Mucosa of rectum (tissue), 2 donors: ENCODE data around the gene KCNJ13.
"Not testable (repeated sequence)": the region's sequence is repeated elsewhere in the genome, so short reads cannot be mapped to it uniquely, and the experiment has no call there.

ENCODE experiments used
- H3K27ac ChIP-seq, 2 donors: one replicate each; pipeline ENCODE4 v1.7.0; 2013; ENCODE audit warnings: inconsistent platforms in 2 of 2, low read depth in 2 of 2, low read length in 2 of 2
- H3K27me3 ChIP-seq, 2 donors: one replicate each; pipeline ENCODE4 v1.7.0; 2013; ENCODE audit warnings: low read length in 2 of 2; ENCODE audit not compliant: control insufficient read depth in 2 of 2, insufficient read depth in 2 of 2
- H3K36me3 ChIP-seq, 2 donors: one replicate each; pipeline ENCODE4 v1.7.0; 2013; ENCODE audit warnings: low read length in 2 of 2; ENCODE audit not compliant: control insufficient read depth in 2 of 2, insufficient read depth in 2 of 2
- H3K4me1 ChIP-seq, 2 donors: one replicate each; pipeline ENCODE4 v1.7.0; 2013; ENCODE audit warnings: low read length in 2 of 2, mild to moderate bottlenecking in 1 of 2; ENCODE audit not compliant: control insufficient read depth in 2 of 2, insufficient read depth in 2 of 2
- H3K4me3 ChIP-seq, 2 donors: one replicate each; pipeline ENCODE4 v1.7.0; 2013; ENCODE audit warnings: low read length in 2 of 2
- H3K9ac ChIP-seq, 2 donors: one replicate each; pipeline ENCODE4 v1.7.0; 2013; ENCODE audit warnings: low read length in 2 of 2, low read depth in 1 of 2, mild to moderate bottlenecking in 1 of 2
- H3K9me3 ChIP-seq, 2 donors: one replicate each; pipeline ENCODE4 v1.7.0; 2013; ENCODE audit warnings: low read length in 2 of 2; ENCODE audit not compliant: control insufficient read depth in 2 of 2
- donor health status: healthy.
- donor health status: Normal muscosa, but diverticular disease.

KCNJ13 gene

DNA sequence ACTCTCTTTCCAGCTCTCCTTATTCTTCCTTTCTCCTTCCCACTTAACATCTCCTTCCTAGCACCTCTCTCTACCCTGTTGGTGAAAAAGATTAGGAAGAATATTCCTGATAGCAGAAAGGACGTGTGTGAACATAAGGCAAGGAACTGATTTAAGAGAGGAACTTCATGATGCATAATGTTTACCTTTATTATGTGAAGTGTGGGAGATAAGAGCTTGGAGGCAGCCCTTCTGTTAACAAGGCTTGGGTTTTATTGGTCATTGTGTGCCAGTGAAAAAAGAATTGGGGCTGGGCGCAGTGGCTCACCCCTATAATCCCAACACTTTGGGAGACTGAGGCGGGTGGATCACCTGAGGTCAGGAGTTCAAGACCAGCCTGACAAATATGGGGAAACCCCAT is 34.4 kb downstream of the KCNJ13 start:
- Histone ChIP-seq H3K27me3 (no peaks in the 10 kb centered on the region), H3K27ac (no peak overlapping the region), H3K4me3 (no peak overlapping the region), H3K4me1 (peaks cover 7 to 12% of the 10 kb centered on the region in 2 donors), H3K9ac (no peak overlapping the region), H3K36me3 (peaks cover under 1 to 9% of the 10 kb centered on the region in 2 donors), H3K9me3 (no peaks in the 10 kb centered on the region)

GRCh38 chr2:232741294-232741693 is 35.1 kb downstream of the KCNJ13 start:
- no peak overlapping the region for H3K27ac ChIP-seq
- no peak overlapping the region for H3K9ac ChIP-seq
- no peaks in the 10 kb centered on the region for H3K27me3 ChIP-seq
- H3K36me3 ChIP-seq, result peaks cover 3 to 9% of the 10 kb centered on the region in 2 donors
- H3K4me3 ChIP-seq, result no peak overlapping the region
- H3K9me3 ChIP-seq, result no peaks in the 10 kb centered on the region
- peaks cover 7 to 12% of the 10 kb centered on the region in 2 donors for H3K4me1 ChIP-seq

DNA sequence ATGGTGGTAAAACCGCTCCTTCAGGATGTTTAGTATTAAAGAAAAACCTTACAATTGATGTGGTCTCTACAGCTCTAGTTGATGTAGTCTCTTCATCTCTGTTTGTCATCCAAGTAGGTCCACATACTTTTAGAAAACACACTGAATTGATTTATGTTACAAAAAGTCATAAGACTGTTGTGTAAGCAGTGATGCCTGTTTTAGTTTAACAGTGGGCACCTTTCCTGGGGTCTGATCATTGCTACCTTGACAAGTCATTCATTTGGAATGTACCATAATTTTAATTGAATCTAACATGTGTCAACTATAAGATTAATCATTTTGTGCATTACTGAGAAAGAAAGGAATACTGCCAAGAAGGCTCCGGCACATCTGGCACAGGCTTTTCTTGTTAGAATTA is 44.9 kb downstream of the KCNJ13 start:
- no peak overlapping the region for H3K9ac ChIP-seq
- no peak overlapping the region for H3K27ac ChIP-seq
- H3K4me1 ChIP-seq, result no peaks in the 10 kb centered on the region
- no peak overlapping the region for H3K4me3 ChIP-seq
- no peaks in the 10 kb centered on the region for H3K9me3 ChIP-seq
- H3K36me3 ChIP-seq, result peaks cover 12 to 26% of the 10 kb centered on the region in 2 donors
- no peaks in the 10 kb centered on the region for H3K27me3 ChIP-seq

GRCh38 chr2:232728785-232729184 is 47.6 kb downstream of the KCNJ13 start:
- Histone ChIP-seq H3K4me1 (no peaks in the 10 kb centered on the region), H3K27me3 (no peaks in the 10 kb centered on the region), H3K4me3 (no peak overlapping the region), H3K9ac (no peak overlapping the region), H3K36me3 (peaks cover 15 to 31% of the 10 kb centered on the region in 2 donors), H3K9me3 (no peaks in the 10 kb centered on the region), H3K27ac (no peak overlapping the region)

DNA sequence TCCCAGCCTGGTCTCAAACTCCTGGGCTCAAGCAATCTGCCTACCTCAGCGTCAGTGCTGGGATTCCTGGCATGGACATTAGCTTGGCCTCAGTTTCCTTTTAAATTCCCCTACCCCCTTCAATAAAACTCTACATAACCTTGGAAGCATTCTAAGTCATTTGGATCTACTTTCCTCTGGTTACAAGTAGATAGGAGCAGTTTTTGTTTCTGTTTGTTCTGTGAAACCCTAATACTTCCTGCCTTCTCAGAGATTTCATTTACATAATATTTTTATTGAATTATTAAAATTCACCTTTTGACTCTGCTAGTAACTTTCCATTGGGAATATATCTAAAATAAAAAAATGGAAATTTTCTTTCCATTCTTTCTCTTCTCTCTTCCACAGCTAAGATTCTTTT is 53.3 kb downstream of the KCNJ13 start:
- Histone ChIP-seq H3K4me1 (no peaks in the 10 kb centered on the region), H3K27ac (no peak overlapping the region), H3K9me3 (no peaks in the 10 kb centered on the region), H3K4me3 (no peak overlapping the region), H3K36me3 (peaks cover 11 to 28% of the 10 kb centered on the region in 2 donors), H3K27me3 (no peaks in the 10 kb centered on the region), H3K9ac (no peak overlapping the region)

GRCh38 chr2:232721882-232722281 is 54.5 kb downstream of the KCNJ13 start:
- Histone ChIP-seq H3K27ac (no peak overlapping the region), H3K9ac (no peak overlapping the region), H3K4me3 (no peak overlapping the region), H3K27me3 (no peaks in the 10 kb centered on the region), H3K9me3 (no peaks in the 10 kb centered on the region), H3K36me3 (peaks cover 11 to 32% of the 10 kb centered on the region in 2 donors), H3K4me1 (no peaks in the 10 kb centered on the region)

DNA sequence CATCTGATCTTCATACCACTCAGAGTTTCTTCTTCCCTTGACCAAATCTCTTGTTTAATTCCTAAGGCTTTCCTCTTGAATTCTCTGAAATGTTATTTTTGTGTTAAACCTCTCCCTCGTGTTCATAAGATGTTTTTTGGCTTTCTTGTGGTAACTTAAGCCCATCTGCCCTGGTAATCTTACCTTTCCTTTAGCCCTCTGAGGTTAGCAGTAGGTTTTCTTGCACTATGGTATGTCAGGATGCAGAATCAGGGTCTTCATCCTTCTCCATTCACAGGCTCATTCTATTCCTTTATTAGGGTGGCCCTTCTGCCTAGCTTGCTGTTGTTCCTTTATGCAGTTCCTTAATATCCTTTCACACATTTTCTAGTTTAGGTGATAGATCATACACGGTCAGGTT is 55.1 kb downstream of the KCNJ13 start:
- Histone ChIP-seq H3K36me3 (peaks cover 11 to 32% of the 10 kb centered on the region in 2 donors), H3K27ac (no peak overlapping the region)

GRCh38 chr2:232720056-232720455 is 56.3 kb downstream of the KCNJ13 start:
- H3K4me3 ChIP-seq, H3K9ac ChIP-seq, H3K27me3 ChIP-seq, H3K4me1 ChIP-seq, H3K9me3 ChIP-seq, H3K27ac ChIP-seq: not testable (repeated sequence)
- peaks cover 5 to 24% of the 10 kb centered on the region in 2 donors for H3K36me3 ChIP-seq

More for the DNA sequence above, 55.1 kb downstream of the KCNJ13 start:
- no peak overlapping the region for H3K9ac ChIP-seq
- H3K9me3 ChIP-seq, result no peaks in the 10 kb centered on the region
- no peaks in the 10 kb centered on the region for H3K27me3 ChIP-seq
- no peaks in the 10 kb centered on the region for H3K4me1 ChIP-seq
- H3K4me3 ChIP-seq, result no peak overlapping the region
